HCT116 (cell line): ENCODE measurements around the gene PGLYRP4. TPM values are rescaled to one million over a fixed set of nuclear protein-coding genes. Genes with fewer than 3 reads are reported as not detected.

Experiments used
- ATAC-seq: fragments of 200-7000 bp; cut with Tn5 transposase; 2 replicates; pipeline ENCODE4 v1.9.1; 2020; ENCODE audit warnings: mild to moderate bottlenecking, moderate library complexity
- BruUV-seq: library from RNA; stranded (reverse); fragments of 400-500 nt; replicated peaks from 2 replicates; lab custom pipeline; 2021; lab: Mats Ljungman, UMichigan
- CTCF ChIA-PET: fragments of 300-600 bp; sonication (Branson Sonifier 250); formaldehyde crosslinking; loops from one replicate; lab custom pipeline; 2021; ENCODE audit warnings: antibody characterized with exemption; lab: Charles Lee
- POLR2A ChIA-PET: fragments of 300-600, 350-600 bp; sonication (Branson Sonifier 250); formaldehyde crosslinking; loops from one replicate; lab custom pipeline; 2021; ENCODE audit warnings: antibody characterized with exemption; lab: Charles Lee
- RAD21 ChIA-PET, 2 experiments: fragments of 300-600 bp; sonication (Branson Sonifier 250); formaldehyde crosslinking; loops; one replicate each; lab custom pipeline; 2023; ENCODE audit warnings: low total read pairs in 2 of 2; ENCODE audit not compliant: uncharacterized antibody in 2 of 2, unreplicated experiment in 2 of 2, low non-redundant PET in 1 of 2; lab: Charles Lee
- DNase-seq: peaks from one replicate; pipeline ENCODE4 v3.0.0-alpha.2; 2010; ENCODE audit warnings: low read depth, low spot score
- H2AFZ ChIP-seq: fragments of 200-600 bp; shearing (Covaris generic), sonication (generic); 2 replicates; pipeline ENCODE4 v1.6.1; 2017; ENCODE audit warnings: low read depth, mixed run types, mixed read lengths, antibody characterized with exemption, low read length; ENCODE audit not compliant: poor library complexity, severe bottlenecking
- H3K27ac ChIP-seq: 2 replicates; pipeline ENCODE4 v1.5.1; 2012; ENCODE audit warnings: low read depth, low read length
- H3K27me3 ChIP-seq: fragments of 200-600 bp; sonication (generic); 2 replicates; pipeline ENCODE4 v1.6.1; 2016; ENCODE audit warnings: mixed run types, low read length, mixed read lengths; ENCODE audit not compliant: insufficient read depth
- H3K36me3 ChIP-seq, 2 experiments: fragments of 200-500 bp in 1 of 2; fragments of 200-600 bp in 1 of 2; sonication (Bioruptor generic) in 1 of 2; sonication (generic) in 1 of 2; 2 replicates each; pipeline versions ENCODE4 v1.5.1 to v1.6.1; 2014 to 2016; ENCODE audit warnings: low read length in 2 of 2, inconsistent platforms in 1 of 2, mixed read lengths in 1 of 2, mixed run types in 1 of 2; ENCODE audit not compliant: insufficient read depth in 2 of 2, control insufficient read depth in 1 of 2
- H3K4me1 ChIP-seq, 2 experiments: fragments of 200-600 bp in 1 of 2; sonication (generic) in 1 of 2; 2 replicates each; pipeline versions ENCODE4 v1.5.1 to v1.6.1; 2012 to 2017; ENCODE audit warnings: low read length in 2 of 2, inconsistent platforms in 1 of 2, mild to moderate bottlenecking in 1 of 2, mixed read lengths in 1 of 2, mixed run types in 1 of 2, moderate library complexity in 1 of 2; ENCODE audit not compliant: insufficient read depth in 2 of 2, control insufficient read depth in 1 of 2
- H3K4me2 ChIP-seq: fragments of 200-600 bp; sonication (generic); 2 replicates; pipeline ENCODE4 v1.6.1; 2017; ENCODE audit warnings: mixed run types, low read length, mixed read lengths
- H3K4me3 ChIP-seq, 2 experiments: fragments of 200-600 bp in 1 of 2; sonication (generic) in 1 of 2; replicated peaks in 1 of 2; 2 replicates each; pipeline ENCODE4 v1.5.1; 2011 to 2016; ENCODE audit warnings: low read length in 2 of 2, control low read depth in 1 of 2, low read depth in 1 of 2, mild to moderate bottlenecking in 1 of 2, mixed read lengths in 1 of 2, mixed run types in 1 of 2
- H3K79me2 ChIP-seq: fragments of 200-600 bp; sonication (generic); 2 replicates; pipeline ENCODE4 v1.6.1; 2017; ENCODE audit warnings: mild to moderate bottlenecking, mixed run types, low read length, moderate library complexity, mixed read lengths; ENCODE audit not compliant: insufficient read depth
- H3K9ac ChIP-seq: fragments of 200-600 bp; sonication (generic); 2 replicates; pipeline ENCODE4 v1.6.1; 2016; ENCODE audit warnings: low read length, mixed read lengths
- H3K9me2 ChIP-seq: fragments of 200-600 bp; sonication (generic), shearing (Covaris generic); 2 replicates; pipeline ENCODE4 v1.6.1; 2017; ENCODE audit warnings: mixed run types, mild to moderate bottlenecking, moderate library complexity; ENCODE audit not compliant: insufficient read depth
- H3K9me3 ChIP-seq, 2 experiments: fragments of 200-500 bp in 1 of 2; fragments of 200-600 bp in 1 of 2; sonication (Bioruptor generic) in 1 of 2; sonication (generic) in 1 of 2; 2 replicates each; pipeline ENCODE4 v1.6.1; 2014 to 2017; ENCODE audit warnings: low read length in 2 of 2, mixed read lengths in 2 of 2, inconsistent platforms in 1 of 2, low read depth in 1 of 2, mild to moderate bottlenecking in 1 of 2, mixed run types in 1 of 2, moderate library complexity in 1 of 2; ENCODE audit not compliant: control insufficient read depth in 1 of 2, insufficient read depth in 1 of 2
- H4K20me1 ChIP-seq: fragments of 200-600 bp; sonication (generic), shearing (Covaris generic); 2 replicates; pipeline ENCODE4 v1.6.1; 2017; ENCODE audit warnings: mixed run types, mild to moderate bottlenecking, moderate library complexity; ENCODE audit not compliant: insufficient read depth
- CBX3 ChIP-seq: IDR thresholded peaks from 2 replicates; pipeline ENCODE4 v1.6.1; 2012; ENCODE audit warnings: low read depth
- CEBPB ChIP-seq: IDR thresholded peaks from 2 replicates; pipeline ENCODE4 v1.6.1; 2012; ENCODE audit warnings: low read depth
- CTCF ChIP-seq, 3 experiments: fragments of 200-600 bp in 1 of 3; sonication (generic) in 1 of 3; IDR thresholded peaks in 2 of 3; conservative IDR thresholded peaks in 1 of 3; 2 replicates each; pipeline ENCODE4 v1.5.1; 2012 to 2017; ENCODE audit warnings: low read depth in 2 of 3, low read length in 2 of 3, antibody characterized with exemption in 1 of 3, borderline replicate concordance in 1 of 3, control low read depth in 1 of 3, mild to moderate bottlenecking in 1 of 3, mixed read lengths in 1 of 3, mixed run types in 1 of 3, moderate library complexity in 1 of 3; ENCODE audit not compliant: insufficient read depth in 1 of 3
- EGR1 ChIP-seq: IDR thresholded peaks from 2 replicates; pipeline ENCODE4 v1.6.1; 2012; ENCODE audit warnings: low read depth
- ELF1 ChIP-seq: IDR thresholded peaks from 2 replicates; pipeline ENCODE4 v1.6.1; 2012; ENCODE audit warnings: low read depth, borderline replicate concordance
- EZH2phosphoT487 ChIP-seq: fragments of 200-600 bp; IDR thresholded peaks from 2 replicates; pipeline ENCODE4 v1.6.1; 2018; ENCODE audit warnings: antibody characterized with exemption, borderline replicate concordance
- POLR2AphosphoS5 ChIP-seq: IDR thresholded peaks from 2 replicates; pipeline ENCODE4 v1.6.1; 2011; ENCODE audit warnings: mild to moderate bottlenecking, low read depth, low read length, moderate library complexity
- REST ChIP-seq: IDR thresholded peaks from 2 replicates; pipeline ENCODE4 v1.6.1; 2012; ENCODE audit warnings: low read depth
- SIN3A ChIP-seq: IDR thresholded peaks from 2 replicates; pipeline ENCODE4 v1.6.1; 2012; ENCODE audit warnings: low read depth
- SRF ChIP-seq: IDR thresholded peaks from 2 replicates; pipeline ENCODE4 v1.6.1; 2012; ENCODE audit warnings: low read depth
- TCF7L2 ChIP-seq: IDR thresholded peaks from 2 replicates; pipeline ENCODE4 v1.7.0; 2011; ENCODE audit warnings: borderline replicate concordance, inconsistent platforms; ENCODE audit not compliant: insufficient read depth, insufficient read length; ENCODE audit errors: extremely low read depth
- ZFX ChIP-seq: fragments of 450-650 bp; IDR thresholded peaks from 2 replicates; pipeline ENCODE4 v1.6.1; 2017
- ZNF274 ChIP-seq: fragments of 200-500 bp; sonication (Bioruptor generic); IDR thresholded peaks from 2 replicates; pipeline ENCODE4 v1.6.1; 2014; ENCODE audit warnings: mild to moderate bottlenecking, low read depth, low read length, inconsistent platforms
- intact Hi-C: fragments of 100-400 bp; cut with micrococcal nuclease; formaldehyde crosslinking; loops from 2 replicates; pipeline ENCODE4 v1.10.0; 2022
- total RNA-seq: library from RNA; stranded (reverse); gene quantifications from one replicate; pipeline ENCODE4 v1.2.1, GENCODE V29; 2021; ENCODE audit not compliant: unreplicated experiment
- TF ChIP-seq, protein P1 (sequence below): IDR thresholded peaks from 2 replicates; pipeline ENCODE4 v1.6.1; 2011; ENCODE audit warnings: mild to moderate bottlenecking, low read length, moderate library complexity; ENCODE audit not compliant: insufficient replicate concordance; ENCODE audit errors: extremely low read depth
- TF ChIP-seq, protein P2 (sequence below): IDR thresholded peaks from 2 replicates; pipeline ENCODE4 v1.6.1; 2012

Gene PGLYRP4
- total RNA-seq, 1 experiment from 2014 or later = not detected

DNA sequence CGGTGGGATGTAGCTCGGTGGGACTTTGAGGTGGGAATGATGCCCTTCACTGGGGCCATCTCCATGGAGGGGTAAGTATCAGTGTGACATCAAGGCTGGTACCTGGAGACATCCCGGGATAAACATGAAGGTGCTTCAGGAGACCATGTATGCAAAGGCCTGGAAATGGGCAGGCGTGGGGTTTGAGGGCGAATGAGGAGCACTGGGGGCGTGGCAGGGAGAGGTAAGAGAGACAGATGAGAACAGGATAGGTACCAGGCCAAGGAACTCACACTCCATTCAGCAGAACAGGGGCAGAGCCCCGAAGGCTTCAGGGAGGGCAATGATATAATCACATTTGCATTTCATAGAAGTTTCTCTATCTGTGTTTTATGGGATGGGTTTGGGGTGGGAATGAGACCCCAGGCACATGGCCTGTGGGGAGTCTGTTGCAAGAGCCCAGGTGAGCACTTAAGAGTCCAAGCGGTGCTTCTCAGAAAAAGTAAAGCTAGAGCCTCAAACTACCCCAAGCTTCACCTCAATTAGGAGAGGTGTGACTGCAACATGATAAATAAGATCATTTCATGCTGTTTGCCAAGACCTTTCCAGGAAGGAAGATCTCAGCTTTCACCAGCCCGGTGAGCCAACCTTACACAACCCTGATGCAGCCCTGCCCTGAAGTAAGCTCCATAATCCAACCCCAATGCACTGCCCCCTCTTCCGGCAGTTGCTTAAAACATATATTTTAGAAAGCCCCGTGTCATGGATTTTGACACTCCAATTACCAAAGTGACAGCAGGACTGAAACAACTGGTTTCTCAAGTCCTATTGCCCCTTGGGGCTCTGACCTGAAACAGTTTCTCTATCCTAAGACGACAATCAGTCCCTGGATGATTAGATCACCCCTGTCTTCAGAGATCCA, 16.4 kb upstream of the PGLYRP4 start:
- ATAC-seq (no peak), DNase-seq (no peak)
- H3K27me3 ChIP-seq = peaks cover 28% of the 10 kb centered on the region
- H4K20me1 ChIP-seq = no peaks in the 10 kb centered on the region
- ChIA-PET RAD21 (no interaction called here), POLR2A (no interaction called here), CTCF (interaction anchor here (1.1 kb wide), 1 partner anchor 11 kb away, joined by 5 read pairs; no protein-coding TSS in a partner anchor)
- H3K36me3 ChIP-seq = no peaks in the 10 kb centered on the region
- H3K9me3 ChIP-seq = no peaks in the 10 kb centered on the region
- intact Hi-C loops = no loop called here
- H3K4me1 ChIP-seq = no peaks in the 10 kb centered on the region
- BruUV-seq = no TSS peak
- H3K4me3 ChIP-seq = no peak overlapping the region
- H3K79me2 ChIP-seq = no peaks in the 10 kb centered on the region
- no peak overlapping the region for H3K9ac ChIP-seq
- no peak overlapping the region for H2AFZ ChIP-seq
- no peaks in the 10 kb centered on the region for H3K9me2 ChIP-seq
- no peak overlapping the region for H3K27ac ChIP-seq
- H3K4me2 ChIP-seq = no peak overlapping the region
- no peak for TF ChIP-seq REST
- TF ChIP-seq EGR1 = no peak
- no peak for TF ChIP-seq ZNF274
- TF ChIP-seq CBX3 = no peak
- TF ChIP-seq POLR2AphosphoS5 = no peak
- TF ChIP-seq, protein P1, sequence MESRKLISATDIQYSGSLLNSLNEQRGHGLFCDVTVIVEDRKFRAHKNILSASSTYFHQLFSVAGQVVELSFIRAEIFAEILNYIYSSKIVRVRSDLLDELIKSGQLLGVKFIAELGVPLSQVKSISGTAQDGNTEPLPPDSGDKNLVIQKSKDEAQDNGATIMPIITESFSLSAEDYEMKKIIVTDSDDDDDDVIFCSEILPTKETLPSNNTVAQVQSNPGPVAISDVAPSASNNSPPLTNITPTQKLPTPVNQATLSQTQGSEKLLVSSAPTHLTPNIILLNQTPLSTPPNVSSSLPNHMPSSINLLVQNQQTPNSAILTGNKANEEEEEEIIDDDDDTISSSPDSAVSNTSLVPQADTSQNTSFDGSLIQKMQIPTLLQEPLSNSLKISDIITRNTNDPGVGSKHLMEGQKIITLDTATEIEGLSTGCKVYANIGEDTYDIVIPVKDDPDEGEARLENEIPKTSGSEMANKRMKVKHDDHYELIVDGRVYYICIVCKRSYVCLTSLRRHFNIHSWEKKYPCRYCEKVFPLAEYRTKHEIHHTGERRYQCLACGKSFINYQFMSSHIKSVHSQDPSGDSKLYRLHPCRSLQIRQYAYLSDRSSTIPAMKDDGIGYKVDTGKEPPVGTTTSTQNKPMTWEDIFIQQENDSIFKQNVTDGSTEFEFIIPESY = no peak
- no peak for TF ChIP-seq TCF7L2
- no peak for TF ChIP-seq SRF
- TF ChIP-seq SIN3A = no peak
- no peak for TF ChIP-seq CEBPB
- TF ChIP-seq ZFX = no peak
- no peak for TF ChIP-seq EZH2phosphoT487
- TF ChIP-seq ELF1 = no peak
- TF ChIP-seq, protein P2, sequence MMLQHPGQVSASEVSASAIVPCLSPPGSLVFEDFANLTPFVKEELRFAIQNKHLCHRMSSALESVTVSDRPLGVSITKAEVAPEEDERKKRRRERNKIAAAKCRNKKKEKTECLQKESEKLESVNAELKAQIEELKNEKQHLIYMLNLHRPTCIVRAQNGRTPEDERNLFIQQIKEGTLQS = no peak
- no peak for TF ChIP-seq CTCF (IDR thresholded peaks at IDR 0.05 in 2 of 3, conservative IDR thresholded peaks at IDR 0.05 in 1 of 3; ENCODE audit: borderline replicate concordance in 1 of 3, insufficient read depth in 1 of 3, low read depth in 2 of 3, low read length in 2 of 3)
- TF ChIP-seq, all 23 proteins: peak for 0
